Duodenal mucosa (tissue), 2 donors: ENCODE measurements around the gene AHDC1.
"Not testable (repeated sequence)": the region's sequence is repeated elsewhere in the genome, so short reads cannot be mapped to it uniquely, and the experiment has no call there.

Source experiments
- H3K27ac ChIP-seq: one replicate; pipeline ENCODE4 v1.7.0; 2013; ENCODE audit warnings: low read depth, low read length
- H3K27me3 ChIP-seq, 2 donors: one replicate each; pipeline ENCODE4 v1.7.0; 2013; ENCODE audit warnings: low read length in 2 of 2, control low read depth in 1 of 2; ENCODE audit not compliant: insufficient read depth in 2 of 2, control insufficient read depth in 1 of 2
- H3K36me3 ChIP-seq, 2 donors: one replicate each; pipeline ENCODE4 v1.7.0; 2013; ENCODE audit warnings: low read length in 2 of 2, control low read depth in 1 of 2; ENCODE audit not compliant: insufficient read depth in 2 of 2, control insufficient read depth in 1 of 2
- H3K4me1 ChIP-seq, 2 donors: one replicate each; pipeline ENCODE4 v1.7.0; 2013; ENCODE audit warnings: low read length in 2 of 2, control low read depth in 1 of 2; ENCODE audit not compliant: insufficient read depth in 2 of 2, control insufficient read depth in 1 of 2
- H3K4me3 ChIP-seq, 2 donors: one replicate each; pipeline ENCODE4 v1.7.0; 2013; ENCODE audit warnings: low read length in 2 of 2, low read depth in 1 of 2
- H3K9ac ChIP-seq, 2 donors: one replicate each; pipeline ENCODE4 v1.7.0; 2013; ENCODE audit warnings: low read length in 2 of 2, low read depth in 1 of 2
- H3K9me3 ChIP-seq, 2 donors: one replicate each; pipeline ENCODE4 v1.7.0; 2013; ENCODE audit warnings: low read length in 2 of 2, control low read depth in 1 of 2; ENCODE audit not compliant: control insufficient read depth in 1 of 2

Gene AHDC1

GRCh38 chr1:27539901-27540861 lies 63.8 kb downstream of the AHDC1 start:
- H3K9me3 ChIP-seq, result no peaks in the 10 kb centered on the region
- no peaks in the 10 kb centered on the region for H3K27me3 ChIP-seq
- H3K4me3 ChIP-seq, result no peak overlapping the region
- no peak overlapping the region for H3K9ac ChIP-seq
- H3K36me3 ChIP-seq, result peaks cover 0 to 3% of the 10 kb centered on the region in 2 donors
- peaks cover 15 to 48% of the 10 kb centered on the region in 2 donors for H3K4me1 ChIP-seq
- H3K27ac ChIP-seq, result no peak overlapping the region

GRCh38 chr1:27538793-27539192 lies 65.2 kb downstream of the AHDC1 start:
- H3K27me3 ChIP-seq, result no peaks in the 10 kb centered on the region
- no peak overlapping the region for H3K9ac ChIP-seq
- H3K36me3 ChIP-seq, result peaks cover 0 to 3% of the 10 kb centered on the region in 2 donors
- H3K4me1 ChIP-seq, result peaks cover 15 to 38% of the 10 kb centered on the region in 2 donors
- H3K4me3 ChIP-seq, result no peak overlapping the region
- no peak overlapping the region for H3K27ac ChIP-seq
- no peaks in the 10 kb centered on the region for H3K9me3 ChIP-seq

GRCh38 chr1:27538305-27538676 lies 65.7 kb downstream of the AHDC1 start:
- peaks cover 15 to 38% of the 10 kb centered on the region in 2 donors for H3K4me1 ChIP-seq
- H3K27me3 ChIP-seq, H3K4me3 ChIP-seq, H3K9me3 ChIP-seq, H3K9ac ChIP-seq, H3K36me3 ChIP-seq, H3K27ac ChIP-seq: not testable (repeated sequence)

- no peak overlapping the region for H3K9ac ChIP-seq
- H3K9me3 ChIP-seq, result no peaks in the 10 kb centered on the region
- no peak overlapping the region for H3K27ac ChIP-seq
- H3K36me3 ChIP-seq, result no peaks in the 10 kb centered on the region
- H3K27me3 ChIP-seq, result no peaks in the 10 kb centered on the region
- peaks cover 8 to 23% of the 10 kb centered on the region in 2 donors for H3K4me1 ChIP-seq
- no peak overlapping the region for H3K4me3 ChIP-seq
Measured at GRCh38 chr1:27536767-27537166, 67.2 kb downstream of the AHDC1 start.

GRCh38 chr1:27536010-27536757 lies 67.8 kb downstream of the AHDC1 start:
- peaks cover 8 to 23% of the 10 kb centered on the region in 2 donors for H3K4me1 ChIP-seq
- no peak overlapping the region for H3K4me3 ChIP-seq
- no peaks in the 10 kb centered on the region for H3K9me3 ChIP-seq
- no peaks in the 10 kb centered on the region for H3K36me3 ChIP-seq
- H3K27ac ChIP-seq, result no peak overlapping the region
- no peaks in the 10 kb centered on the region for H3K27me3 ChIP-seq
- H3K9ac ChIP-seq, result no peak overlapping the region

GRCh38 chr1:27535386-27535785 lies 68.6 kb downstream of the AHDC1 start:
- H3K4me3 ChIP-seq, result no peak overlapping the region
- no peak overlapping the region for H3K27ac ChIP-seq
- no peaks in the 10 kb centered on the region for H3K36me3 ChIP-seq
- no peaks in the 10 kb centered on the region for H3K27me3 ChIP-seq
- no peak overlapping the region for H3K9ac ChIP-seq
- no peaks in the 10 kb centered on the region for H3K9me3 ChIP-seq
- H3K4me1 ChIP-seq, result peaks cover 8 to 20% of the 10 kb centered on the region in 2 donors

- Histone ChIP-seq H3K9me3 (no peaks in the 10 kb centered on the region), H3K4me3 (no peak overlapping the region), H3K9ac (no peak overlapping the region), H3K27me3 (no peaks in the 10 kb centered on the region), H3K4me1 (peaks cover 25 to 32% of the 10 kb centered on the region in 2 donors), H3K27ac (no peak overlapping the region), H3K36me3 (no peaks in the 10 kb centered on the region)
Measured at GRCh38 chr1:27531959-27532685, 71.8 kb downstream of the AHDC1 start.

- Histone ChIP-seq H3K27ac (no peak overlapping the region), H3K9ac (no peak overlapping the region)
Measured at GRCh38 chr1:27530192-27530591, 73.8 kb downstream of the AHDC1 start.

GRCh38 chr1:27529704-27530018 lies 74.3 kb downstream of the AHDC1 start:
- Histone ChIP-seq H3K4me3 (no peak overlapping the region), H3K27ac (no peak overlapping the region), H3K9ac (peak overlapping the region in 1 of 2 donors; percentile 9), H3K9me3 (no peaks in the 10 kb centered on the region), H3K36me3 (no peaks in the 10 kb centered on the region), H3K27me3 (no peaks in the 10 kb centered on the region), H3K4me1 (peaks cover 41 to 44% of the 10 kb centered on the region in 2 donors)

More at GRCh38 chr1:27530192-27530591, 73.8 kb downstream of the AHDC1 start:
- no peaks in the 10 kb centered on the region for H3K27me3 ChIP-seq
- H3K4me3 ChIP-seq, result no peak overlapping the region
- no peaks in the 10 kb centered on the region for H3K36me3 ChIP-seq
- H3K4me1 ChIP-seq, result peaks cover 39% of the 10 kb centered on the region in 2 donors
- no peaks in the 10 kb centered on the region for H3K9me3 ChIP-seq
